Fibroblast of villous mesenchyme (primary cell): ENCODE results near the gene TCF25. TPM values are rescaled to one million over a fixed set of nuclear protein-coding genes. Genes with fewer than 3 reads are reported as not detected.

Experiments
- DNase-seq: peaks from one replicate; pipeline ENCODE4 v3.0.0-alpha.2; 2010; ENCODE audit warnings: low read depth
- H3K4me3 ChIP-seq: 2 replicates; pipeline ENCODE4 v1.5.1; 2011; ENCODE audit warnings: low read depth, mild to moderate bottlenecking, low read length
- CTCF ChIP-seq: IDR thresholded peaks from 2 replicates; pipeline ENCODE4 v1.5.1; 2012; ENCODE audit warnings: low read depth, mild to moderate bottlenecking, low read length; ENCODE audit not compliant: insufficient read depth
- total RNA-seq: library from RNA; depleted of rRNA; stranded (reverse); fragments of >200 nt; gene quantifications from 2 replicates; pipeline ENCODE4 v1.2.3, GENCODE V29; 2012

TCF25 gene
- total RNA-seq, 1 donor = 188 TPM

GRCh38 chr16:89895482-89896250, 22.3 kb downstream of the TCF25 start:
- no peak for DNase-seq
- H3K4me3 ChIP-seq = no peak overlapping the region
- no peak for TF ChIP-seq CTCF

- DNase-seq = no peak
- H3K4me3 ChIP-seq = no peak overlapping the region
- TF ChIP-seq CTCF = no peak
Observed at GRCh38 chr16:89897204-89897603, 23.8 kb downstream of the TCF25 start.

- TF ChIP-seq CTCF = no peak
- DNase-seq = no peak
- no peak overlapping the region for H3K4me3 ChIP-seq
Observed at GRCh38 chr16:89898201-89898967, 25.0 kb downstream of the TCF25 start.

GRCh38 chr16:89899879-89900481, 26.6 kb downstream of the TCF25 start:
- H3K4me3 ChIP-seq = no peak overlapping the region
- DNase-seq = no peak
- TF ChIP-seq CTCF = no peak

- no peak for TF ChIP-seq CTCF
- DNase-seq = no peak
Observed at GRCh38 chr16:89900885-89901284, 27.5 kb downstream of the TCF25 start.

GRCh38 chr16:89902980-89903379, 29.6 kb downstream of the TCF25 start:
- no peak for TF ChIP-seq CTCF
- DNase-seq = no peak
- no peak overlapping the region for H3K4me3 ChIP-seq

More at GRCh38 chr16:89900885-89901284, 27.5 kb downstream of the TCF25 start:
- H3K4me3 ChIP-seq = no peak overlapping the region
